ENCODE measurements around the gene DYNC1I1. TPM values are rescaled to one million over a fixed set of nuclear protein-coding genes. Genes with fewer than 3 reads are reported as not detected.

DYNC1I1 gene
- total and polyA plus RNA-seq, 2 of the 13 experiments (the other 11 are each of a cell fraction or from before 2014, with no cell fraction given): not detected

DNA sequence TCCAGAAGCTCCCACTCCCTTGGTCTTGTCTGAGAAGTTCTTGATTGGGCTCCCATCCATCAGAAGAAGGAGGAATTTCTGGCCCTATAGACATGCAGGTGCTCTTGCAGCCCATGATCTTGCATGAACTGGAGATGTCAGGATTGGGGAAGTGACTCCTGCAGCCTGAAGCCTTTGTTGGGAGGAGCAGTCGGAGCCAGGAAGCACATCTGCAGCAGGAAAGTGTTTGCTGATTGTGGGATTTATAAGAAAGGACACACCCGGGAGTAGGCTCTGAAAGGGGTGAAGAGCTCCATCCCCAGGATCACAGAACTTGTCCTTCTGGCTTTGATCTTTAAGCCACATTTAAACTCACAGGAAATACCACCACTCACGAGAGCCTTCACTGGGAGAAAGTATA is 185.2 kb downstream of the DYNC1I1 start:
- H3K27ac ChIP-seq (ENCODE audit: extremely low read length, insufficient read depth, low read length): no peak overlapping the region
- no peak for ATAC-seq
- H2AFZ ChIP-seq (ENCODE audit: low read length): no peak overlapping the region
- H3K4me2 ChIP-seq (ENCODE audit: low read depth, low read length): no peak overlapping the region
- H3K9ac ChIP-seq (ENCODE audit: insufficient read depth, low read depth, low read length): no peak overlapping the region
- POLR2A ChIA-PET: no interaction called here
- TF ChIP-seq ZNF878 (CRISPR knock-in tag; IDR thresholded peaks at IDR 0.05): no peak
- TF ChIP-seq ZNF253 (CRISPR knock-in tag; IDR thresholded peaks at IDR 0.05; ENCODE audit: borderline replicate concordance): no peak
- no peak for TF ChIP-seq AHR (CRISPR knock-in tag; IDR thresholded peaks at IDR 0.05)
- no peak for TF ChIP-seq ZKSCAN5 (CRISPR knock-in tag; IDR thresholded peaks at IDR 0.05)
- TF ChIP-seq ZNF292 (CRISPR knock-in tag; IDR thresholded peaks at IDR 0.05; ENCODE audit: borderline replicate concordance, low read depth): no peak
- no peak overlapping the region for H3K4me3 ChIP-seq (replicated peaks in 1 of 3; ENCODE audit: insufficient read depth in 1 of 3, low read depth in 2 of 3, low read length in 3 of 3)
- no peak for FAIRE-seq
- no TSS peak for BruUV-seq (replicated peaks)
- WGBS (ENCODE audit: low lambda C conversion rate): 0% methylated on average over 3 of the region's 3 CpGs
- H3K9me3 ChIP-seq (ENCODE audit: low read length): no peaks in the 10 kb centered on the region
- H3K36me3 ChIP-seq (replicated peaks in 1 of 2; ENCODE audit: control insufficient read depth in 1 of 2, insufficient read depth in 2 of 2, low read length in 2 of 2): no peaks in the 10 kb centered on the region
- no peaks in the 10 kb centered on the region for H4K20me1 ChIP-seq (ENCODE audit: insufficient read depth, low read length)
- no peaks in the 10 kb centered on the region for H3K4me1 ChIP-seq (ENCODE audit: insufficient read depth, low read length)
- no peaks in the 10 kb centered on the region for H3K27me3 ChIP-seq (ENCODE audit: control insufficient read depth in 1 of 2, insufficient read depth in 2 of 2, low read length in 2 of 2)
- intact Hi-C loops (cut with micrococcal nuclease; ENCODE audit: unreplicated experiment) (no loop called here), in situ Hi-C loops (cut with HindIII; ENCODE audit: extremely low pct_ligation_motif_present, low pct_unique_long_range_greater_than_20kb) (no loop called here)
- DNase-seq (ENCODE audit: low spot score): no peak
- CTCF ChIA-PET (ENCODE audit: low intra/inter-chr PET ratio, low total read pairs): no interaction called here
- no peaks in the 10 kb centered on the region for H3K79me2 ChIP-seq (ENCODE audit: insufficient read depth, low read length)

GRCh38 chr7:95960706-95961244 is 188.4 kb downstream of the DYNC1I1 start:
- Histone ChIP-seq H3K27ac (ENCODE audit: extremely low read length, insufficient read depth, low read length) (no peak overlapping the region), H3K4me3 (replicated peaks in 1 of 3; ENCODE audit: insufficient read depth in 1 of 3, low read depth in 2 of 3, low read length in 3 of 3) (no peak overlapping the region), H3K9ac (ENCODE audit: insufficient read depth, low read depth, low read length) (no peak overlapping the region), H4K20me1 (ENCODE audit: insufficient read depth, low read length) (no peaks in the 10 kb centered on the region), H3K4me1 (ENCODE audit: insufficient read depth, low read length) (no peaks in the 10 kb centered on the region), H3K4me2 (ENCODE audit: low read depth, low read length) (no peak overlapping the region), H3K79me2 (ENCODE audit: insufficient read depth, low read length) (no peaks in the 10 kb centered on the region), H3K36me3 (replicated peaks in 1 of 2; ENCODE audit: control insufficient read depth in 1 of 2, insufficient read depth in 2 of 2, low read length in 2 of 2) (no peaks in the 10 kb centered on the region), H3K9me3 (ENCODE audit: low read length) (no peaks in the 10 kb centered on the region), H3K27me3 (ENCODE audit: control insufficient read depth in 1 of 2, insufficient read depth in 2 of 2, low read length in 2 of 2) (no peaks in the 10 kb centered on the region), H2AFZ (ENCODE audit: low read length) (no peak overlapping the region)
- DNase-seq (ENCODE audit: low spot score): no peak
- intact Hi-C loops (cut with micrococcal nuclease; ENCODE audit: unreplicated experiment) (no loop called here), in situ Hi-C loops (cut with HindIII; ENCODE audit: extremely low pct_ligation_motif_present, low pct_unique_long_range_greater_than_20kb) (no loop called here)
- BruUV-seq (replicated peaks): no TSS peak
- no peak for FAIRE-seq
- TF ChIP-seq ATF7 (IDR thresholded peaks at IDR 0.05): peak; percentile 69
- TF ChIP-seq ATF7 (CRISPR knock-in tag; IDR thresholded peaks at IDR 0.05): no peak
- TF ChIP-seq ETV6 (CRISPR knock-in tag; conservative IDR thresholded peaks at IDR 0.05): no peak
- no peak for TF ChIP-seq ZBTB25 (CRISPR knock-in tag; IDR thresholded peaks at IDR 0.05)
- ATAC-seq: no peak
- POLR2A ChIA-PET: no interaction called here
- CTCF ChIA-PET (ENCODE audit: low intra/inter-chr PET ratio, low total read pairs): no interaction called here
- WGBS (ENCODE audit: low lambda C conversion rate): 7% methylated on average over 5 of the region's 5 CpGs

Measured in HepG2 (cell line).